ENCODE results near the gene EIF1AD.

- no peak for TF ChIP-seq CTCF (IDR thresholded peaks at IDR 0.05)
- TF ChIP-seq ZFX (IDR thresholded peaks at IDR 0.05; ENCODE audit: borderline replicate concordance): no peak
Measured at GRCh38 chr11:65954771-65955170, 47.2 kb downstream of the EIF1AD start.

Data from 22Rv1 (cell line).